HS-5 (cell line): Measurements from ENCODE around the gene C19orf81.

Source experiments
- DNase-seq: peaks from one replicate; pipeline ENCODE4 v3.0.0-alpha.2; 2012; ENCODE audit warnings: low read depth

C19orf81 gene

DNA sequence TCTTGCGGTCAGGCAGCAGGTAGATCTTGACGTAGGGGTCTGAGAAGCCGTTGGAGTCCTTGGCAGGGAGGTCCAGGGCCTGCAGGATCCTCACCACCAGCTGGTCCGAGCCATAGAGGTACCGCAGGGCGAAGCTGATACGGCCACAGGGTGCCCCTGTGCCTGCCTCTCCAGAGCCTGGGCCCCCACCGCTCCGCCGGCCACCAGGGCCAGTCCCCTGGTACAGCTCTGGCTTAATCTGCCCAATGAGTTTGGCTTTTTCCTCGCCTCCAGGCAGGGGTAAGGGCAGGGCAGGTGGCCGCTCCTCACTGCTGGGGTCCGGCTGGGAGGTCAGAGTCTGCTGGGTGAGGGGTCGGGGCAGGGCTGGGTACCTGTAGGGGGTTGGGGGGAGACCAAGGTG is 19.4 kb upstream of the C19orf81 start:
- no peak for DNase-seq

DNA sequence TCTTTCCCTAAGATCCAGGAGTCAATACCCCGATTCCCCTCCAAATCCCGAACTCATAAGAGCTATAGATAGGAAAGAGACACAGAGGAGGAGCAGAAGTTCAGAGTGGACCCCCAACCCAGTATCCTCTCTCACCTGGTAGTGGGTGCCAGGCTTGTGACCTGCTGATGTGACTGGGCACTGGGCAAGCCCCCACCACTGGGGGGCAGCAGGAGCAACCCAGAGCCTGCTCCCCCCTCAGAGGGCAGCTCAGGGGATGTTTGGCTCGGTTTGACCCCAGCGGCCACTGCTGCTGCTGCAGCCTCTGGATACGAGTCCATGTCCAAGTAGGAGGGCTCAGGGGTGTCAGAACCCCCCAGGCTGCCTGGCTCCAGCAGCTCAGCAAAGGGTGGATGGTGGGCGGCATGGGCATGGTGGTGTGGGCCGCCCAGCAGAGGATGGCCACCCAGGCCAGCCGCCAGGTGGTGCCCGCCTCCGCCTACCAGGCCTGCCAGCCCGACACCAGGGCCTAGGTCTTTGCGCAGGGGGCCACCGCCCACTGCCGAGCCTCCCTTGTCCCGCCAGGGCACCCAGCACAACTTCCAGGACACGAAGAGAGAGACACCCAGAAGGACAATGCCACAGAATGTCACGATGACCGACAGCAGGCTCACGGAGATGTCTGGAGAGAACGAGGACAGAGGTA is 17.0 kb upstream of the C19orf81 start:
- DNase-seq: no peak

DNA sequence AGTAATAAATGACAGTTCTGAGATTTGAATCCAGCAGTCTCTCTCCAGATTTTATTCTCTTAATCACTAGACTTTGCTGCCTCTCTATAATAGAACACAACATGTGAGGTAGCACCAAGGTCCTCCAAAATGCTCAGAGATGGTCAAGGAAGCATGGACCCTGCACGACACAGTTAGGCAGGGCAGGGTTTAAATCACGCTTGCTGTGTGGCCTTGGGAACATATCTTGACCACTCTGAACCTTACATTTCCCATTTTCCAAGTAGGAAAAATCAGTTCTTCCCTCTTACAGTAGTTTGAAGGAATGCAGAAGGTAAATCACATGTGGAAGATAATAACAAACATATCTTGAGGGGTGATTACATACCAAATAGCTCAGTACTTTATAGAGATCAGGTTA is 15.9 kb upstream of the C19orf81 start:
- DNase-seq: no peak

DNA sequence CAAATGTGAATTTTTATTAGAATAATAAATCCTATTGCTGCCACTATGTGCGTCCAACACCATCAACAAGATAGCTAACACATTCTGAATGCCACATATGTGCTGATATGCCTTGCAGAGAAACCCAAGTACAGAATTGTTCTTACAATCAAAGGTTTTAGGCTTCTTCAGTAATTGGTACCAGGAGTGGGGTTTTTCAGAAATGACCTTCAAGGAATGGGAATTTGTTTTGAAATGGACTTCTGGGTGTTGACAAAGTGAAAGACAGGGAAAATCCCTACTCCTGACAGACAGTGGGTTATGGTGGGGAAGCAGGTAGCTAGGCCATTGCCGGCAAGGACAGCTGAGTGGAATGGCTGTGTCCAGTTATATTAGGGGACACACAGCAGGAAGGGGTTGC is 15.3 kb upstream of the C19orf81 start:
- no peak for DNase-seq

DNA sequence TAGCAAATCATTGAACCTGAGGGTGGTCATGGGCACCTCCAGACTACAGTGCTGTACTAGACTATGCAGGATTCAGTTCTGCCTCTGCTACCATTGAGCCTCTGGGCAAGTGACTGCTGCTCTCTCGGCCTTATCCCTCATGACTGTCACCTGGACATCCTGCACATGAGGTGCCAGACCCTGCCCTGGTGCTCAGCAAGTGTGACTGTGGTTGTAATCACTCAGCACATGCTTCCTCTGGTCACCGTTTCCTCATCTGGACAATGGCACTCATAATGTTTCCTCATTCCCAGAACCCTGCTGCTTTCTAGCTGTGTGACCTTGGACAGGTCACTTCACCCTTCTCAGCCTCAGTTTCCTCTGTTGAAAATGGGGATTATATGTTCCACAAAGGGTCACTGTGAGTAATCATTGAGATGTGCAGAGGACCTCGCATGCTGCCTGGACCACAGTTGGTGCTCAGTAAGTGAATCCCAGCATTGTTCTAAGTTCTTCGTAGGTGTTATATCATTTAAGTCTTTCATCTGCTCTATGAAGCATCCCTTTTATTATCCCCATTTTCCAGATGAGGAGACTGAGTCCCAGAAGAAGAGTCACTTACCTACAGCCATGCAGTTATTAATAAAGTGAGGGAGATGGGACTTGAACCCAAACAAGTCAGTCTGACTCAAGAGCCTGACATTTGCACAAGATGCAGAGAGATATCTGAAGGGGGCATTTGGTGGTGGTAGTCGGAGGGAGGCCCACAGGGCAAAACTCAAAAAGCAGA is 12.7 kb upstream of the C19orf81 start:
- no peak for DNase-seq

DNA sequence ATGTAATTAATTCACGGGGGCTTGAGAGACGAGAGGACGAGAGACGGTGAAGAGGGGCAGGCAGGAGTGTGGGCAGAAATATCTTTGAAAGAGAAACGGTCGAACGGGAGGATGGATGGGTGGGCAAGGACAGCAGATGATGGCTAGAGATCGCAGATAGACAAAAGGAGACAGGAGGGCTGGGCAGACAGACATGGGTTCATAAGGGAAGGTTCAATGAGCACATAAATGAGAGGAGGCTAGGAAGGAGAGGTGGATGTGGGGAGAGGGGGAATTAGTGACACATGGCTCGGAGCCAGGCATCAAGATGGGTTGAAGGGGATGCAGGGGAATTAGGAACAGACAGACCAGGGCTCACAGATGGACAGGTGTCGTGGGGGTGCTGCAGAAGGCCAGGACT is 10.6 kb upstream of the C19orf81 start:
- DNase-seq: no peak

DNA sequence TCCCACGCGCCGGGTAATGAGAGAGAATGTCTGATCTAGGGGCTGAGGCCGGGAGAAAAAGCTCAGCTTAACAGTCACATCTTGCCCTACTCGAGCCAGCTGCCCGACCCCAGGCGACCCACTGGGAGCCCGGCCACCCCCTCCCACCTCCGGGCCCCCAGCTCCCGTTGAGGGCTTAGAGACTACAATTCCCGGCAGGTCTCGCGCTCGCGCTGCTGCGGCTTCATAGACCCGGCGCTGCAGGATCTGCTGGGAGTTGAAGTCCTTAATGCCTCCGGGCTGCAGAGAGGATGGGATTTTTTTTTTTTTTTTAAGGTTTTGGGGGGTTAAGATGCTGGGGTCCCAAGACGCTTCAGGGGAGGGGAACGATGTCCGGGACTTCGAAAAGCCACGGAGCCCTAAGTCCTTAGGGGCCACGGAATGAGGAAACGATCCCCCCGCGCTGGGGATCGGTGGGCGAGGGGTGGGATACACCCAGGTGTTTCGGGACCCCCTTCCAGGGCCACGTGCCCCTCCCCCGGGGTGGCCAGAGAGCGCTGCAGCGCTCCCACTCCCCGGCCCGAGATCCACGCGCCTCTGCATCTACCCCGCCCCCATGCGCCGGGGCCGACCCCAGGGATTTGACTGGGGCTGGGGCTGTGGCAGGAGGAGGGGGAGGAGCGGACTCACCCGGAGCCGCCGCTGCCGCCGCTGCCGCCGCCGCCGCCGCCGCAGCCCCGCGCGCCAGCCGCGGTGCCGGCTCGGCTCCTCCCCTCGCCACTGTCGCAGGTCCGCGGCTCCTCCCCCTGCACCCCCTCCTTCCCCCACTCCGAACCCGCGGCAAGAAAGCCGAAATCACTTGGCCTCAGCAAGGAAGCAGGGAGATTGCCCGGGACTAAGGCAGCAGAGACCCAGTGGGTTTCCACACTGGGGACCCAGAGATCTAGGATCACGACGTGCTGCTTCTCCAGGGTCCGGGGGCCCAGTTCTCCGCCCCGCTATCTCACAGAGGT is 9.8 kb upstream of the C19orf81 start, which contains the start of gene SYT3:
Gene SYT3 (minus strand): TSS at position 761 of the 992 bp plus-strand sequence. CDS start 2,470 bp downstream, outside the sequence.
- DNase-seq: no peak

DNA sequence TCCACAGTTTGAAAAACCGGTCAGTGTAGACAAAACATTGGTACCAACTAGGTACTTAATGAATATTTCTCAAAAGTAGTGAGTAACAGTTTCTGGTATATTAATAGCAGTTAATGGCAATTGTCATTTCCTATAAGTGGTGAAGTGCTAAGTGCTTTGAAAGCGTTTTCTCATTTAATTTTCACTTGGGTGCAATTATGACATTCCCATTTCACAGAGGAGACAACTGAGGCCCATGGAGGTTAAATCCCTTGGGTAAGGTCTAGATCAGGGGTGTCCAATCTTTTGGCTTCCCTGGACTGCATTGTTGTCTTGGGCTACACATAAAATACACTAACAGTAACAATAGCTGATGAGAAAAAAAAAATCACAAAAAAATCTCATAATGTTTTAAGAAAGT is 8.9 kb upstream of the C19orf81 start:
- DNase-seq: no peak

DNA sequence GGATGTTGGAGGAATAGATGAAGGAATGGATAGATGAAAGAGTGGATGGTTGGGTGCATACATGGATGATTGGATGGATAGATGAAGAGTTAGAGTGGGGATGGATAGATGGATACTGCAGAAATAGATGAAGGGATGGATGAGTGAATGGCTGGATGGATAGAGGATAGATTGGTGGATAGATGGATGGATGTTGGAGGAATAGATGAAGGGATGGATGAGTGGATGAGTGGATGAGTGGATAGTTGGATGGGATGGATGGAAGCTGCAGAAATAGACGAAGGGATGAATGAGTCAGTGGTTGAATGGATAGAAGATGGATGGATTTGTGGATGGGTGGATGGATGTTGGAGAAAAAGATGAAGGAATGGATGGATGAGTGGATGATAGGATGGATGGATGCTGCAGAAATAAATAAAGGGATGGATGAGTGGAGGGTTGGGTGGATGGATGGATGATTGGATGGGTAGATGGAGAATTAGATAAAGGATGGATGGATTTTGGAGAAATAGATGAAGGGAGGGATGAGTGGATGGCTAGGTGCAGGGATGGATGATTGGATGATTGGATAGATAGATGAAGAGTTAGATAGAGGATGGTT is 4.8 kb upstream of the C19orf81 start:
- no peak for DNase-seq

DNA sequence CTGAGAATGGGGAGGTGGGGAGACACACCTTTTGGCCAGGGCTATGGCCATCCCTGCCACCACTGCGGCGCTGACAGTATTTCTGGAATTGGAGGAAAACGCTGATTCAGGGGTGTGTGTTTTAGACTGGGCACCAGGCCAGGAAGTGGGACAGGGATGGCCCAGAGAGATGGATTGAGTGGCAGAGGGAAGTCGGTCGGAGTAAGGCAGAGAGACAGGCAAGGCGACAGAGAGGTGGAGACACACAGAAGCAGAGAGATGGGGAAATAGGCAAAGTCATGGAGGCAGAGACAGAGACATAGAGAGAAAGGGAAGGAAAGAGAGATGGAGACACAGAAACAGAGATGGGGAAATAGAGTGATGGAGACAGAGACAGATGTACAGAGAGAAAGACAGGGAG is 4.1 kb upstream of the C19orf81 start:
- no peak for DNase-seq

DNA sequence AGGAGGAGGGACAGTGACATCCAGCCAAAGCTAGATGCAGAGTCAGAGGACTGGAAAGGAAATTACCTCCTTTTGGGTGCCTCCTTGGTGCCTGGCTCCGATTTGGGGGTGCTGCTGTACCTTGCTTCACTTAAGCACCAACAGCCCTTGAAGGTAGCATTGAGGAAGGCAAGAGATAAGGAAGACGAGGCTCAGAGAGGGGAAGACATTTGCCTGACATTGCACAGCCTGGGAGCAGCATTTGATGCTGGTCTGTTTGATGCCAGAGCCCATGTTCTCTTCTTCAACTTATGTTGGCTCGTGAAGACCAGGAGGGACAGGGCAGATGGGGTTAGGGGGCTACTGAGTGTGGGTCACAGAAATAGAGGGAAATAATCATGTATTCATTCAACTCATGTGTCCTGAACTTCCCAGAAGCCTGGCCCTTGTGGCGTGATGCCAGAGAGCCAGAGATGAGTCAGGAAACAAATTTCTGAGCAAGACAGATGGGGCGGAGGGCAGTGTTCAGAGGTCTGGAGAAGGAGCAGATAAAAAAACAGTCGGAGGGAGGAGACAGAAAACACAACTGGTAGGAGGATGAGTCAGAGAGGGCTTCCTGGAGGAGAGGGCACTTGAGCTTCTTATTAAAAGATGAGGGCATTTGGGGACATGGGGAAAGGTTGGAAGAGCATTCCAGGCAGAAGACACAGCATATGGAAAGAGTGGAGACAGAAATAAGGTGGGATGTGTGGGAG is 3.0 kb upstream of the C19orf81 start:
- DNase-seq: peak; percentile 70

DNA sequence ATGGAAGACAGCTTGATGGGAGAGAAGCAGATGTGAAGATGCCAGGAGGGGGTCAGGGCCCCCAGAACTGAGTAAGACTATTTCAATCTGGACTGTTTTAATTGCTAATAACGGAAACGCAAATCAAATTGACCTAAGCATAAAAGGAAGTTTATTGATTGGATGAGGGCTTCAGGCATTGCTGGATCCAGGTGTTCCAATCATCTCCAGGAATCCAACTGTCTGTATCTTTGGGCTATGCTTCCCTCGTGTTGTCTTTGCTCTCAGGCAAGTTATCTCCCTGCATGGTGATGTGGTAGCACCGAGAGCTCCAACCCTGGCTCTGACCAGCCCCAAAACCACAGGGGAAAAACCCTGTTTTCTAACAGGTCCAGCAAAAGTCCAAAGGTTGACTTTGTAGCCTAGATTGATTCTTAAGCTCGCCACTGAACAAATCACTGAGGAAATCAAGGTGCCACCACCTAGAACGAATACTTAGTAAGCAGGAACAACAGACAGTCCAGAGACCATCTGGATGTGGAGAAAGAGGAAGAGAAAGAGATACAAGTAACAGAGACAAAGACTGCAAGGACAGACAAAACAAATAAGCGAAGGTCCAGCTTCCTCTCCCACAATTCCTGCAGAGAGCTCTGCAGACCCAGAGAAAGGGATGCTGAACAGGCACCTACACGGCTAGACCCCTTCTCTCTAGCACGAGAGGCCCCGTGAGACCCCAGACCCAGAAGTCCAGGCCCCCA is 1.2 kb upstream of the C19orf81 start:
- DNase-seq: no peak

DNA sequence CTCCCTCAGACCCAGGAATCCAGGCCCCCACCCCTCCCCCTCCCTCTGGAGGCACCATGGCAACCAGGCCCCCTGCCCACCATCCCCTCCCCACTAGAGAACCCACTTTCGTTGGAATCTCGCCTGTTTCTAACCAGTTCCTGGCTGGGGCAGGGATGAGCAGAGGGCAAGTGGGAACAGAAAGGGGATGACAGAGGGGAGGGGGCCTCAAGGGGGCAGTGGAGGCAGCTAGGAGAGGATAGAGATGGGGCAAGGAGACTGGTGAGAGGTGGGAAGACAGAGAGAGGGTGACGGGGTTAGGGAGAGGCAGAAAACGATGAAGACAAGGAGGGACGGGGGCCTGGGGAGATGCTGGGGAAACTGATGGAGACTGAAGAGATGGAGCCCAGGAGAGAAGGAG is 586 bp upstream of the C19orf81 start:
- no peak for DNase-seq

DNA sequence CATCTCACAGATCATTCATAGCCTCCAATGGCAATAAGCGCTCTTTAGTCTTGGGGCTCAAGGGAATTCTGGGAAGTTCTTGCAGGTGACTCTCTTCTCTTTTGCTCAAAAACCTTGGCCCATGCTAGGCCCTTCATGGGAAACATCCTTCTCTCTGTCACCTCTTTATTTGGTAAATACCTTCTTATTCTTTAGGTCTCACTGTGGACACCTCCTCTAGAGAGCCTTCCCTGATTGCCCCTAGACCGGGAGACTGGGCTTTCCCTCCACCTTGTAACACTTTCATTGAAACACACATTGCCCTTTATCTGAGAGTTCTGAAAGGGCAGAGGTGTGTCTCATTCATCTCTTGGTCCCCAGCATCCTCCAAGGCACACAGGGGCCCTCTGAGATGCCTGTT is 1.9 kb downstream of the C19orf81 start:
- DNase-seq: no peak

DNA sequence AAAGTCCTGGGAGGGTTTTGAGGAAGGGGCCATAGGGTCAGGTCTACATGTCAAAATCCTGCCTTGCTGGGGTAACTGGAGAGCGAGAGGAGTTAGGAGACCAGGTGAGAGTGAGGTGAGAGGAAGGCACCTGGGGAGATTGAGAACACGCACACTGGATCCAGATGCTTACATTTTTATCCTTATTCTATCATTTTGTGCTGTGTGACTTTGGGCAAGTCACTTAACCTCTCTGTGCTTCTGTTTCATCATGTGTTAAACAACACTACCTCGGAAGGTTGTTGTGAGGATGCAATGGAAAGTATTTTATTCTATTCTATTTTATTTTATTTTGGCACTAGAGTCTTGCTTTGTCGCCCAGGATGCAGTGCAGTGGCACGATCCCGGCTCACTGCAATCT is 3.5 kb downstream of the C19orf81 start:
- no peak for DNase-seq

DNA sequence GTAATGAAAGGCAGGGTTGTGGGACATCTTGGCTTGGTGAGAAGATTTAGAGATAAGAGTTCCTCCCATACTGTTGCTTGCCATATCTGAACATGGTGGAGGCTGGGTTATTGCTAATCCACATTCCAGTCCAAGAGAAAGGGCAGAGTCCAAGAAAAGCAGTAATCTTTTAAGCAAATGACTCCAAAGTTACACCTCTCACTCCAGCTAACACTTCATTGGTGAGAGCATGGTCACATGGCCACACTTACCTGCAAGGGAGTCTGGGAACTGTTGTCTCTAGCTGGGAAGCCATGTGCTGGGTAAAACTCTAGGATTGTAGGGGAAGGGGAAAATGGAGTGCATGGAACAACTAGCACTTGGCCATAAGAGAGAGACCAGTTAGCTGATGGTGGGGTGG is 5.6 kb downstream of the C19orf81 start:
- no peak for DNase-seq

DNA sequence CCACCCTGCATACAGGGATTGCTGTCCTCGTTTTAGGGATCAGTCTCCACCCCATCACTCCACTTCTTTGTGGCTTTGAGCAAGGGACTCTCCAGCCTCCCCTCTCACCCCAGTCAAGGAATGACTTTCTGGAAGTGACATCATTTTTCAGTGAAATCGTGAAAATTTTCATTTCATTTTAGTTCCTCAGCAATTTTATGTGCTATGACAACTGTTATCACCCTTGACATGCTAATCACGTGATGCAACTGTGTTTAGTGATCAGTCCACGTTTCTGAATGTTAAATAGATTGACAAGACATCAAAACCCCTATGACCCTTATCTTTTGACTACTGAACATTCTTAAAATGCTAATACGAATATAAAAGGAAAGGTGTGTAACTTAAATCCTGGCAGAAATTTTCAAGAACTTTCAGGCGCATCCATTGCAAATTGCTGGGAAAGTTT is 8.0 kb downstream of the C19orf81 start:
- no peak for DNase-seq

DNA sequence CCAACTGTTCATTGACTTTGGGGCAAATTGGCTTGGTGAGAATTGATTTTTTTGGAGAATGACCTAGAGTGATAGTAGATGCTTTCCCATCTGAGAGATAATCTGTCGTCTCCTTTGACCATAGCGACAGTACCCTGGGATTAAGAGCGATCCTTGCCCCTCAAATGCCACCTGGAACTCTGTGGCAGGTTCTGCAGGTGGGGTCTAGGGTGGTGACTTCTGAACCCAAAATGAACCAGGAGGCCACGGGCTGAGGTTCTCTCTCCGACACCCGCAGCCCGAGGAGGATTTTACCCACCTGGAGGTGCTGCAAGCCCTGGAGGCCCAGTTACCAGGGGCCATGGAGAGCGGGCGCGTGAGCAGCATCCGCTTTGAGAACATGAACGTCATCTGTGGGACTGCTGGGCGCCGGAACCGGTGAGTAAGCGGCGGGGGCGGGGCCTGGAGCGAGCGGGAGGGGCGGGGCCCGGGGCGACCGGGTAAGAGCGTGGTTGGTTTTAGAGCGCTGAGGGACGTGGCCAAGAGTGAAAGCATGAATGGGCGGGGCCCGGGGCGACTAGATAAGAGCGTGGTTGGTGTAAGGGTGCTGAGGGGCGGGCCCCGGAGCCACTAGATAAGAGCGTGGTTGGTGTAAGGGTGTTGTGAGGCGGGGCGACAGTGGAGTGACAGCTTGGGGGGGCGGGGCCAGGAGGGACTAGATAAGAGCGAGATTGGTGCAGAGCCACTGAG is 8.6 kb downstream of the C19orf81 start:
- peak; percentile 96 for DNase-seq

DNA sequence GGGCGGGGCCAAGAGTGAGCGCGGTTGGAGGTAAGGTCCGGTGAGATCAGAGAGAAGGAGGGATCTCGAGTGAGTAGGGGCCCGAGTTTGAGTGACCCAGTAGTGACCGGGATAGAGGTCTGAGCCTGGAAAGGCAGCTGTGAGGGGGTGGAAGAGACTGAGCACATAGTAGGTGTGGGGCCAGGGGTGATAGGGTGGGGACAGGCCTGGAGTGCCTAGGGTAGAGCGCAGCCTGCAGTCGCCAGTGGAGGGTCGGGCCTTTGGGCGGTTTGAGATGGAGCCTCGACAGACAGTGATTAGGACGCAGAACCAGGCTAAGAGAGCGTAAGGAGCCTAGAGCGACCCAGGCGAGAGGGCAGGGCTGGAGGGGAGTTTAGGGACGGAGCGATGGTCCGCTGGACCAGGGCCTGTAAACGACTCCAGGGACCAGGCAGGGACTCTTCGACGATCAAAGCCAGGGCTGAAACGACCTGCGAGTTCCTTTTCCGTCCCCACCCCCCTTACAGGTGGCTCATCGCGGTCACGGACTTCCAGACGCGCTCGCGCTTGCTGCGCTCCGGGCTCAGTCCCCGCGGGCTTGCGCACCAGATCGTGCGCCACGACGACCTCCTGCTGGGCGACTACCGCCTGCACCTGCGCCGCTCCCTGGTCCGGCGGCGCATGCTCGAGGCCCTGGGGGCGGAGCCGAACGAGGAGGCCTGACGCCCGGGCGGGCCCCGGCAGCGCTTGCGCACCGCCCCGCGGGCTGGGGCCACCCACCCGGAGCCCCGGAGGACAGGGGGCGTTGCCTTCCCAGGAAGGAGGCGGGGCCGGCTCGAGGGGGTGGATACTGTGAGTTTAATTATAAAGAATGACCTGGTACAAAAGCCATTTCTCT is 9.4 kb downstream of the C19orf81 start:
- peak; percentile 61 for DNase-seq
